ENCODE results near the gene FLT4.
A peak's percentile ranks its signal among the peaks of the same experiment; 100 is the strongest.

FLT4 gene

DNA sequence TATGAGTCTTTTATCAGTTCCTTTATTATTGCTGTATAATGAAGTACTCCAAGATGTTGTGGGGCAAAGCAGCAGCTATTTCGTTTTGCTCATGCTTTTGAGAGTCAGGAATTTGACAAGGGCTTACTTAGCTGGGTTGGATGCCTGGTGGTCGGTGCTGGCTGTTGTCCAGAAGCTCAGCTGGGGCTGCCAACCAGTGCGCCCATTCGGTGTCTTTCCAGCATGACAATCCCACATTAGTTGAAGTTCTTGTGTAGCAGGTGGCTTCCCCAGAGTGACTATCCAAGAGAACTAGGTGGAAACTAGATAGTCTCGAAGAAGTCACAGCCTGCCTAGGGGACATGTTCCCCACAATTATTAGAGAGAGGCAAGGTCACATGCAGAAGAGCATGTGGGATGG is 3.4 kb upstream of the FLT4 start:
- DNase-seq (ENCODE audit: low spot score in 2 of 2) (no peak), ATAC-seq (ENCODE audit: low read depth) (no peak)
- peaks cover 4% of the 10 kb centered on the region for H3K9me3 Mint-ChIP-seq
- H3K4me3 Mint-ChIP-seq, result no peak overlapping the region
- H3K4me1 Mint-ChIP-seq, result peaks cover 5% of the 10 kb centered on the region
- peaks cover 29% of the 10 kb centered on the region for H3K27me3 Mint-ChIP-seq
- H3K36me3 Mint-ChIP-seq, result no peaks in the 10 kb centered on the region
- no peak overlapping the region for H3K27ac Mint-ChIP-seq

DNA sequence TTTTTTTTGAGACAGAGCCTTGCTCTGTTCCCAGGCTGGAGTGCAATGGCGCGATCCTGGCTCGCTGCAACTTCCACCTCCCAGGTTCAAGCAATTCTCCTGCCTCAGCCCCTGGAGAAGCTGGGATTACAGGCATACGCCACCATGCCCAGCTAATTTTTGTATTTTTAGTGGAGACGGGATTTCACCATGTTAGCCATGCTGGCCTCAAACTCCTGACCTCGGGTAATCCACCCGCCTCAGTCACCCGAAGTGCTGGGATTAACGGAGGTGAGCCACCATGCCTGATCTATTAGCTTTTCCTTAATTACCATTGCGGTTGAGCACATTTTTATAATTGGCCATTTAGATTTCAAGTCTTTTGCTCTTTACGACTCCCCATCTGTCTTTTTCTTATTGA is 2.9 kb upstream of the FLT4 start:
- Mint-ChIP-seq H3K27ac (no peak overlapping the region), H3K4me1 (peaks cover 5% of the 10 kb centered on the region), H3K4me3 (no peak overlapping the region), H3K9me3 (peaks cover 4% of the 10 kb centered on the region), H3K27me3 (peaks cover 29% of the 10 kb centered on the region), H3K36me3 (no peaks in the 10 kb centered on the region)
- DNase-seq (ENCODE audit: low spot score in 2 of 2) (no peak), ATAC-seq (ENCODE audit: low read depth) (no peak)

- peak overlapping the region; percentile 27 for H3K4me3 Mint-ChIP-seq
- peaks cover 5% of the 10 kb centered on the region for H3K4me1 Mint-ChIP-seq
- H3K27me3 Mint-ChIP-seq, result peaks cover 29% of the 10 kb centered on the region
- DNase-seq (ENCODE audit: low spot score in 2 of 2) (peak in 1 of 2 donors; percentile 10), ATAC-seq (ENCODE audit: low read depth) (no peak)
- no peaks in the 10 kb centered on the region for H3K9me3 Mint-ChIP-seq
- H3K36me3 Mint-ChIP-seq, result no peaks in the 10 kb centered on the region
- H3K27ac Mint-ChIP-seq, result no peak overlapping the region
Measured at GRCh38 chr5:180648658-180649296, 623 bp downstream of the FLT4 start.

DNA sequence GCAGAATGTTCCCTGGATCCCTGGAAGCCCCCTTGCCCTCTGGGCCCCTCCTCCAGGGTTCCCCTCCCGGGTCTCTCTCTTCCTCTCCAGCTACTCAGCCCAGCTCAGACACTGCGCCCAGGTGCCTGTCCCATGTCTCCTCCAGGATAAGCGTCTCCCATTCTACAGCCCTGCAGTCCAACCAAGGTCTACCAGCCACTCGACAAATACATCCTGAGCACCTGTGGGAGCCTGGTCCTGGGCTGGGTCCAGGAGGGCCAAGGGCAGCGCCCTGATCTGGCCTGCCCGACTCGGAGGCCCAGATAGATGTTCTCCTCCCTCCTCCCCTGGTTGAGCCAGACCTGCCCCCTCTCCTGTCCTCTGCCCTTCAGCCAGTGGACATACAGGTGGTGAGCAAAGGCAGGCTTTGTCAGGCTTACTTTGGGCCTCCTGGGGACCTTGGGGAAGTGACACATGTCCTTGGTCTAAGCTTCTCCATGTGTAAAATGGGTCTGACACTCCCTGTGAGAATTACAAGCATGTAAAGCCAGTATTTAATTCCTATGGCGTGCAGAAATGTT is 1.4 kb downstream of the FLT4 start:
- peaks cover 29% of the 10 kb centered on the region for H3K27me3 Mint-ChIP-seq
- no peak for ATAC-seq (ENCODE audit: low read depth)
- no peak overlapping the region for H3K27ac Mint-ChIP-seq
- no peaks in the 10 kb centered on the region for H3K36me3 Mint-ChIP-seq
- DNase-seq (ENCODE audit: low spot score in 2 of 2), result no peak
- H3K4me3 Mint-ChIP-seq, result peak overlapping the region; percentile 27
- H3K4me1 Mint-ChIP-seq, result peaks cover 5% of the 10 kb centered on the region
- no peaks in the 10 kb centered on the region for H3K9me3 Mint-ChIP-seq

GRCh38 chr5:180647465-180647864 is 1.9 kb downstream of the FLT4 start:
- peaks cover 5% of the 10 kb centered on the region for H3K4me1 Mint-ChIP-seq
- H3K9me3 Mint-ChIP-seq, result no peaks in the 10 kb centered on the region
- peaks cover 23% of the 10 kb centered on the region for H3K27me3 Mint-ChIP-seq
- H3K4me3 Mint-ChIP-seq, result no peak overlapping the region
- DNase-seq (ENCODE audit: low spot score in 2 of 2) (no peak), ATAC-seq (ENCODE audit: low read depth) (no peak)
- H3K27ac Mint-ChIP-seq, result no peak overlapping the region
- no peaks in the 10 kb centered on the region for H3K36me3 Mint-ChIP-seq

GRCh38 chr5:180646963-180647305 is 2.5 kb downstream of the FLT4 start:
- no peak for DNase-seq (ENCODE audit: low spot score in 2 of 2)
- Mint-ChIP-seq H3K36me3 (no peaks in the 10 kb centered on the region), H3K9me3 (no peaks in the 10 kb centered on the region), H3K4me1 (peaks cover 5% of the 10 kb centered on the region), H3K27me3 (peaks cover 23% of the 10 kb centered on the region), H3K4me3 (no peak overlapping the region), H3K27ac (no peak overlapping the region)
- ATAC-seq (ENCODE audit: low read depth), result no peak

DNA sequence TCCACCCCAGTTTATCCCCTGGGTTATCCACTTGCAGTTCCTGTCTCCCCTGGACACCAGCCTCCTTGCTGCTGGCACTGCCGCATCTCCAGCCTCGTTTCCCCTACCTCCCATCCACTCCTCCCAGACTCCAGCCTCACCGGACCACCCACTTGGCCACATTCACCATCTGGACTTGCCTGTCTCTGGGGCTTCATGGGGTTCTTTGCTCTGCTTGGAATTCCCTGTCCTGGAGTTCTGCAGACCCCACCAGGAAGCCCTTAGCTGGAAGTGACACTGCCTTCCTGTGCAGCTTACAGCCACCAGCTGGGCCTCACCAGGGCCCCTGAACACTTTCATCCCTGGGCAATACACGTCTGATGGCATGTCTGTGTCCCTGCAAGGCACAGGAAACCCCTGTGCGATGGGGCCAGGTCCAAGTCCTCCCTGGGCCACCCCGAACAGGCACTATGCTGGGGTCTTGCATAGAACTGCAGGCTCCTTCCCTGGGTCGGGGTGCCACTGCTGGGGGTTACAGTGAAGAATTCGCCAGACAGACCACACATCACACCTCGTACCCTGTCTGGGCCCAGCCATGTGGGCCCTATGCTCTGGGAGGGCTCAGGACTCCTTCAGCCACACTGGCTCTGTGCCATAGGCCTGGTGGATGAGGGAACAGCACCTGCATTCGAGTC is 3.0 kb downstream of the FLT4 start:
- Mint-ChIP-seq H3K27ac (no peak overlapping the region), H3K27me3 (peaks cover 19% of the 10 kb centered on the region), H3K4me1 (peaks cover 5% of the 10 kb centered on the region), H3K9me3 (no peaks in the 10 kb centered on the region), H3K4me3 (no peak overlapping the region), H3K36me3 (no peaks in the 10 kb centered on the region)
- no peak for ATAC-seq (ENCODE audit: low read depth)
- DNase-seq (ENCODE audit: low spot score in 2 of 2), result no peak

- Mint-ChIP-seq H3K27me3 (peaks cover 19% of the 10 kb centered on the region), H3K36me3 (no peaks in the 10 kb centered on the region), H3K4me3 (no peak overlapping the region), H3K27ac (no peak overlapping the region), H3K9me3 (no peaks in the 10 kb centered on the region), H3K4me1 (peaks cover 5% of the 10 kb centered on the region)
- DNase-seq (ENCODE audit: low spot score in 2 of 2) (no peak), ATAC-seq (ENCODE audit: low read depth) (no peak)
Measured at GRCh38 chr5:180645274-180646204, 3.9 kb downstream of the FLT4 start.

DNA sequence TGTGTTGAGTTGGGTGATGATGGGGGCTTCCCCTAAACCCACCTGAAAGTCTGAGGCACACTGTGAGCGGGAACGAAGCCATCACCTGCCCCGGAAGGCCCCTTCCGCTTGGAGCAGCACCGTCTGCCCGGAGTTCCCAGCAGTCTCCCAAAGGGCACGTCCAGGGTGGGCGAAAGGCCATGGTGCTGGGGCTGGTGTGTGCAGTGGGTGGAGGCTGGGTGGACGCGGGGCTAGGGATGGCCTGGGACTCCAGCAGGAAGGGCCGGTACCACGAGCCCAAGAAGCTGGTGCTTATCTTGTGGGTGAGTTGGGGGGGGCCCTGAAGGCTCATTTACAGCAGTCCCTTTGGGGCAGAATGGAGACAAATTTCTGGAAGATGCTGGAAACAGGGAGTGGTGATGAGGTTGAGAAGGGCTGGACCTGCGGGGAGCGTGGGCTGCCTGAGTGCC is 4.6 kb downstream of the FLT4 start:
- no peak for DNase-seq (ENCODE audit: low spot score in 2 of 2)
- Mint-ChIP-seq H3K4me1 (no peaks in the 10 kb centered on the region), H3K27me3 (peaks cover 15% of the 10 kb centered on the region), H3K36me3 (no peaks in the 10 kb centered on the region), H3K4me3 (no peak overlapping the region), H3K9me3 (no peaks in the 10 kb centered on the region), H3K27ac (no peak overlapping the region)
- no peak for ATAC-seq (ENCODE audit: low read depth)

GRCh38 chr5:180644129-180644824 is 5.1 kb downstream of the FLT4 start:
- ATAC-seq (ENCODE audit: low read depth) (no peak), DNase-seq (ENCODE audit: low spot score in 2 of 2) (no peak)
- Mint-ChIP-seq H3K36me3 (peaks cover under 1% of the 10 kb centered on the region), H3K27ac (no peak overlapping the region), H3K9me3 (peaks cover 1% of the 10 kb centered on the region), H3K4me1 (peaks cover 2% of the 10 kb centered on the region), H3K4me3 (no peak overlapping the region), H3K27me3 (peaks cover 15% of the 10 kb centered on the region)

GRCh38 chr5:180643191-180643851 is 6.1 kb downstream of the FLT4 start:
- peaks cover 15% of the 10 kb centered on the region for H3K27me3 Mint-ChIP-seq
- peaks cover 3% of the 10 kb centered on the region for H3K4me1 Mint-ChIP-seq
- peaks cover 2% of the 10 kb centered on the region for H3K9me3 Mint-ChIP-seq
- H3K36me3 Mint-ChIP-seq, result peaks cover 2% of the 10 kb centered on the region
- no peak for DNase-seq (ENCODE audit: low spot score in 2 of 2)
- no peak overlapping the region for H3K27ac Mint-ChIP-seq
- ATAC-seq (ENCODE audit: low read depth), result no peak
- H3K4me3 Mint-ChIP-seq, result no peak overlapping the region

- no peak for ATAC-seq (ENCODE audit: low read depth)
- DNase-seq (ENCODE audit: low spot score in 2 of 2), result no peak
- peaks cover 3% of the 10 kb centered on the region for H3K9me3 Mint-ChIP-seq
- no peak overlapping the region for H3K4me3 Mint-ChIP-seq
- peaks cover 3% of the 10 kb centered on the region for H3K4me1 Mint-ChIP-seq
- no peak overlapping the region for H3K27ac Mint-ChIP-seq
- peaks cover 2% of the 10 kb centered on the region for H3K36me3 Mint-ChIP-seq
- peaks cover 12% of the 10 kb centered on the region for H3K27me3 Mint-ChIP-seq
Measured at GRCh38 chr5:180642779-180643178, 6.6 kb downstream of the FLT4 start.

- Mint-ChIP-seq H3K36me3 (peaks cover 2% of the 10 kb centered on the region), H3K4me1 (peaks cover 3% of the 10 kb centered on the region), H3K27me3 (peaks cover 15% of the 10 kb centered on the region), H3K4me3 (no peak overlapping the region), H3K27ac (no peak overlapping the region), H3K9me3 (peaks cover 3% of the 10 kb centered on the region)
- no peak for DNase-seq (ENCODE audit: low spot score in 2 of 2)
- ATAC-seq (ENCODE audit: low read depth), result no peak
Measured at GRCh38 chr5:180642181-180642775, 7.1 kb downstream of the FLT4 start.

All from memory B cell (primary cell).